GM23338 (cell line): Measurements from ENCODE around the gene DAB1. TPM values are rescaled to one million over a fixed set of nuclear protein-coding genes. Genes with fewer than 3 reads are reported as not detected.

Experiments used
- ATAC-seq: fragments of 200-7000 bp; cut with Tn5 transposase; 3 replicates; pipeline ENCODE4 v1.9.1; 2020
- DNase-seq: peaks from one replicate; pipeline ENCODE4 v3.0.0-alpha.2; 2015; ENCODE audit warnings: low spot score
- H2AFZ ChIP-seq: fragments of 200-600 bp; sonication (generic); 2 replicates; pipeline ENCODE4 v1.8.0; 2016; ENCODE audit warnings: antibody characterized with exemption, mild to moderate bottlenecking, moderate library complexity
- H3F3A ChIP-seq: fragments of 200-600 bp; sonication (generic); replicated peaks from 2 replicates; pipeline ENCODE4 v1.8.0; 2017; ENCODE audit warnings: antibody characterized with exemption, mixed run types, low read depth
- H3K27ac ChIP-seq: fragments of 200-600 bp; sonication (generic); 2 replicates; pipeline ENCODE4 v1.6.1; 2016; ENCODE audit warnings: low read depth
- H3K27me3 ChIP-seq: fragments of 200-600 bp; sonication (generic); 2 replicates; pipeline ENCODE4 v1.8.0; 2016; ENCODE audit warnings: mild to moderate bottlenecking, mixed run types, moderate library complexity; ENCODE audit not compliant: insufficient read depth
- H3K36me3 ChIP-seq: fragments of 200-600 bp; sonication (generic); 2 replicates; pipeline ENCODE4 v1.8.0; 2016; ENCODE audit warnings: mild to moderate bottlenecking; ENCODE audit not compliant: insufficient read depth
- H3K4me1 ChIP-seq: fragments of 200-600 bp; sonication (generic); 2 replicates; pipeline ENCODE4 v1.8.0; 2016; ENCODE audit warnings: mild to moderate bottlenecking, moderate library complexity; ENCODE audit not compliant: insufficient read depth
- H3K4me2 ChIP-seq: fragments of 200-600 bp; sonication (generic); 2 replicates; pipeline ENCODE4 v1.7.1; 2017; ENCODE audit warnings: mixed run types
- H3K4me3 ChIP-seq: fragments of 200-600 bp; sonication (generic); 2 replicates; pipeline ENCODE4 v1.6.1; 2016; ENCODE audit warnings: mixed run types
- H3K79me2 ChIP-seq: fragments of 200-600 bp; sonication (generic); replicated peaks from 2 replicates; pipeline ENCODE4 v1.8.0; 2017; ENCODE audit warnings: mild to moderate bottlenecking; ENCODE audit not compliant: insufficient read depth
- H3K9me2 ChIP-seq: fragments of 200-600 bp; sonication (generic); 2 replicates; pipeline ENCODE4 v1.8.0; 2017; ENCODE audit not compliant: insufficient read depth
- H4K20me1 ChIP-seq: fragments of 200-600 bp; sonication (generic); replicated peaks from 2 replicates; pipeline ENCODE4 v1.8.0; 2017; ENCODE audit warnings: mild to moderate bottlenecking; ENCODE audit not compliant: insufficient read depth
- H3K27ac Mint-ChIP-seq: 2 replicates; pipeline ENCODE4 v1.8.0; 2020; ENCODE audit warnings: inconsistent platforms, mild to moderate bottlenecking, moderate library complexity, mixed read lengths
- H3K27me3 Mint-ChIP-seq: 3 replicates; pipeline ENCODE4 v1.8.0; 2022; ENCODE audit warnings: low read depth, mild to moderate bottlenecking, moderate library complexity, mixed read lengths, inconsistent platforms; ENCODE audit not compliant: insufficient read depth, poor library complexity
- H3K36me3 Mint-ChIP-seq: 3 replicates; pipeline ENCODE4 v1.8.0; 2021; ENCODE audit warnings: low read depth, mild to moderate bottlenecking, inconsistent platforms, moderate library complexity, mixed read lengths
- H3K4me1 Mint-ChIP-seq: 3 replicates; pipeline ENCODE4 v1.8.0; 2020; ENCODE audit warnings: mild to moderate bottlenecking, inconsistent platforms, mixed read lengths
- H3K4me3 Mint-ChIP-seq: 3 replicates; pipeline ENCODE4 v1.8.0; 2021; ENCODE audit warnings: moderate library complexity, mild to moderate bottlenecking, inconsistent platforms, mixed read lengths
- H3K9me3 Mint-ChIP-seq: 3 replicates; pipeline ENCODE4 v1.8.0; 2020; ENCODE audit warnings: moderate library complexity, mild to moderate bottlenecking, inconsistent platforms, mixed read lengths
- CREB1 ChIP-seq: fragments of 250-450 bp; sonication (Bioruptor Pico); IDR thresholded peaks from 2 replicates; pipeline ENCODE4 v1.5.0; 2020; ENCODE audit warnings: low read depth, mild to moderate bottlenecking, moderate library complexity
- CTCF ChIP-seq, 2 experiments: fragments of 200-600 bp in 1 of 2; sonication (generic) in 1 of 2; conservative IDR thresholded peaks; 2 replicates each; pipeline versions ENCODE4 v1.5.1 to v1.6.1; 2016 to 2017; ENCODE audit warnings: antibody characterized with exemption in 2 of 2, low read depth in 2 of 2, mild to moderate bottlenecking in 2 of 2, moderate library complexity in 1 of 2
- ETS1 ChIP-seq: IDR thresholded peaks from 2 replicates; pipeline ENCODE4 v1.6.1; 2016; ENCODE audit warnings: antibody characterized with exemption
- EZH2 ChIP-seq: fragments of 200-600 bp; sonication (generic); IDR thresholded peaks from one replicate; pipeline ENCODE4 v1.8.0; 2017; ENCODE audit warnings: antibody characterized with exemption, mild to moderate bottlenecking, low read depth; ENCODE audit not compliant: unreplicated experiment
- EZH2phosphoT487 ChIP-seq: fragments of 200-600 bp; sonication (generic); IDR thresholded peaks from one replicate; pipeline ENCODE4 v1.8.1; 2018; ENCODE audit warnings: antibody characterized with exemption; ENCODE audit not compliant: unreplicated experiment
- JUNB ChIP-seq: IDR thresholded peaks from one replicate; pipeline ENCODE4 v1.6.1; 2016; ENCODE audit warnings: antibody characterized with exemption; ENCODE audit not compliant: unreplicated experiment
- NANOG ChIP-seq: IDR thresholded peaks from 2 replicates; pipeline ENCODE4 v1.6.1; 2016; ENCODE audit warnings: antibody characterized with exemption, borderline replicate concordance
- POLR2AphosphoS5 ChIP-seq: IDR thresholded peaks from 2 replicates; pipeline ENCODE4 v1.6.1; 2016; ENCODE audit warnings: antibody characterized with exemption, low read depth
- ZNF114 ChIP-seq: fragments of 250-450 bp; sonication (Bioruptor Pico); IDR thresholded peaks from 2 replicates; pipeline ENCODE4 v1.5.0; 2020; ENCODE audit warnings: mild to moderate bottlenecking, moderate library complexity
- ZNF331 ChIP-seq: fragments of 250-450 bp; sonication (Bioruptor Pico); IDR thresholded peaks from 2 replicates; pipeline ENCODE4 v1.5.0; 2020; ENCODE audit warnings: low read depth, mild to moderate bottlenecking, moderate library complexity
- ZNF462 ChIP-seq: fragments of 250-450 bp; sonication (Bioruptor Pico); IDR thresholded peaks from 2 replicates; pipeline ENCODE4 v1.5.0; 2020; ENCODE audit warnings: mild to moderate bottlenecking, moderate library complexity
- polyA plus RNA-seq: library from polyadenylated mRNA; unstranded; fragments of >200 nt; fragmentation: Nextera tagmentation; extraction: Ambion mirVana; gene quantifications from 2 replicates; pipeline ENCODE4 v1.2.1, GENCODE V29; 2016
- total RNA-seq: library from RNA; depleted of rRNA; stranded (reverse); fragments of >200 nt; shearing (Covaris generic); gene quantifications from 2 replicates; pipeline ENCODE4 v1.2.3, GENCODE V29; 2014

Gene DAB1
- total and polyA plus RNA-seq, 2 experiments from 2014 or later: 12.8 to 14.5 TPM

- TF ChIP-seq EZH2phosphoT487 (no peak), EZH2 (no peak), NANOG (no peak), ZNF462 (CRISPR knock-in tag) (no peak), POLR2AphosphoS5 (no peak), ETS1 (no peak)
Observed at GRCh38 chr1:57093122-57093521, 330.7 kb downstream of the DAB1 start (continued).

- Histone ChIP-seq H3K79me2 (no peaks in the 10 kb centered on the region), H3K27ac (no peak overlapping the region), H3F3A (no peaks in the 10 kb centered on the region), H3K27me3 (no peaks in the 10 kb centered on the region), H3K4me3 (no peak overlapping the region), H3K4me2 (no peak overlapping the region), H3K4me1 (no peaks in the 10 kb centered on the region), H3K36me3 (no peaks in the 10 kb centered on the region), H2AFZ (no peak overlapping the region), H4K20me1 (no peaks in the 10 kb centered on the region), H3K9me2 (peaks cover 13% of the 10 kb centered on the region; the same call in 1 of the 2 replicates)
- ATAC-seq: no peak
- Mint-ChIP-seq H3K9me3 (no peaks in the 10 kb centered on the region), H3K27me3 (peaks cover 1% of the 10 kb centered on the region), H3K27ac (no peak overlapping the region), H3K4me3 (no peak overlapping the region), H3K36me3 (no peaks in the 10 kb centered on the region), H3K4me1 (peaks cover 8% of the 10 kb centered on the region; the same call in 2 of the 3 replicates)
- DNase-seq: no peak
- no peak for TF ChIP-seq EZH2
- no peak for TF ChIP-seq ZNF331 (CRISPR knock-in tag)
- TF ChIP-seq ETS1: no peak
- TF ChIP-seq CREB1 (CRISPR knock-in tag): no peak
- TF ChIP-seq CTCF (conservative IDR thresholded peaks at IDR 0.05; ENCODE audit: low read depth in 2 of 2): no peak
- no peak for TF ChIP-seq ZNF114 (CRISPR knock-in tag)
- no peak for TF ChIP-seq JUNB
Observed at GRCh38 chr1:57091642-57092041, 332.2 kb downstream of the DAB1 start.
